Right cardiac atrium (tissue), 5 donors: ENCODE measurements around the gene PDK4. TPM values are rescaled to one million over a fixed set of nuclear protein-coding genes. Genes with fewer than 3 reads are reported as not detected.

Source experiments
- ATAC-seq, 2 donors: fragments of 200-7000 bp; cut with Tn5 transposase; one replicate each; pipeline versions ENCODE4 v1.8.0 to v1.9.1; 2020; ENCODE audit warnings: moderate library complexity in 2 of 2, mild to moderate bottlenecking in 1 of 2
- DNase-seq, 3 donors: peaks; one replicate each; pipeline ENCODE4 v3.0.0-alpha.2; 2020
- H3K27ac ChIP-seq: one replicate; pipeline ENCODE4 v1.5.1; 2013; ENCODE audit warnings: mild to moderate bottlenecking, low read length, control low read depth, moderate library complexity
- H3K27me3 ChIP-seq: one replicate; pipeline ENCODE4 v1.6.1; 2013; ENCODE audit not compliant: control insufficient read depth, insufficient read depth
- H3K4me1 ChIP-seq: one replicate; pipeline ENCODE4 v1.6.1; 2013; ENCODE audit warnings: low read length; ENCODE audit not compliant: control insufficient read depth, insufficient read depth
- H3K4me3 ChIP-seq: one replicate; pipeline ENCODE4 v1.5.1; 2013; ENCODE audit warnings: low read length, control low read depth
- H3K9me3 ChIP-seq: one replicate; pipeline ENCODE4 v1.6.1; 2013; ENCODE audit warnings: low read length; ENCODE audit not compliant: control insufficient read depth
- WGBS: extraction: QIAGEN DNeasy Blood & Tissue Kit; methylation state at CpG from one replicate; pipeline ENCODE4 v1.1.7; 2013; 5-methylcytosine and 5-hydroxymethylcytosine counted together
- intact Hi-C, 4 donors: fragments of 100-400 bp; cut with DNase I; formaldehyde crosslinking; loops; one replicate each; pipeline versions ENCODE4 v1.11.0 to v1.14.0; 2022 to 2023
- long read RNA-seq, 4 donors: library from polyadenylated mRNA; unstranded; transcript quantifications; one replicate each; pipeline ENCODE4 v2.0.0, GENCODE V29; 2020 to 2021
- polyA plus RNA-seq: library from polyadenylated mRNA; stranded (reverse); fragments of 200-250 nt; gene quantifications from one replicate; pipeline ENCODE4 v1.2.3, GENCODE V29; 2013
- total RNA-seq, 4 donors: library from RNA; stranded (reverse); fragmentation: NEBNext Ultra II Directional; extraction: Animal tissue kit (Norgen Biotek cat#: 25700); gene quantifications; one replicate each; pipeline ENCODE4 v1.2.1, GENCODE V29; 2021
- donor health status: healthy with polysubstance abuse.
- donor health status: DM: no; HTN: yes; CAD: no.
- donor health status: DM: no; HTN: no; CAD: no.
- donor health status: DM: no; HTN: yes; CAD: no; lungs with severe emphysema.
- donor health status: DM: yes; HTN: yes; CAD: no.

The PDK4 gene
- total RNA-seq: 100 to 1,000 TPM in 2 of 4 donors, 10 to 100 TPM in 2; 53.0 to 842 (median 103) TPM
- polyA plus RNA-seq: 133 TPM
- long read RNA-seq, donor 1, transcript PDK4-201 (11 exons, 3,576 nt): major isoform, 143 of 160 reads
- long read RNA-seq, donor 1, partial matches to known transcripts: 10 of 160 reads
- long read RNA-seq, donor 1, other reads (novel, unspliced or antisense): 6 of 160 reads
- long read RNA-seq, donor 2, transcript PDK4-201 (11 exons, 3,576 nt): major isoform, 64 of 72 reads
- long read RNA-seq, donor 2, partial matches to known transcripts: 2 of 72 reads
- long read RNA-seq, donor 2, other reads (novel, unspliced or antisense): 5 of 72 reads
- long read RNA-seq, donor 3, transcript PDK4-201 (11 exons, 3,576 nt): major isoform, 2,724 of 3,160 reads
- long read RNA-seq, donor 3, partial matches to known transcripts: 287 of 3,160 reads
- long read RNA-seq, donor 3, other reads (novel, unspliced or antisense): 142 of 3,160 reads
- long read RNA-seq, donor 4, transcript PDK4-201 (11 exons, 3,576 nt): major isoform, 19 of 25 reads
- long read RNA-seq, donor 4, partial matches to known transcripts: 2 of 25 reads
- long read RNA-seq, donor 4, other reads (novel, unspliced or antisense): 3 of 25 reads

- intact Hi-C loops: loop anchor here in 3 of 4 donors (5.0 to 10.0 kb wide), 4 partner anchors 36 to 88 kb away; no protein-coding TSS in a partner anchor
- peak; percentile 95 to 98 for ATAC-seq
- H3K9me3 ChIP-seq: no peaks in the 10 kb centered on the region
- H3K27me3 ChIP-seq: no peaks in the 10 kb centered on the region
- peak within 1 kb of the TSS; percentile 66 for H3K4me3 ChIP-seq
- no peaks in the 10 kb centered on the region for H3K4me1 ChIP-seq
- H3K27ac ChIP-seq: peak within 1 kb of the TSS; percentile 87
- DNase-seq: peak; percentile 97 to 99 (median 97)
- WGBS: under 1% methylated on average over 63 of the region's 63 CpGs
Observed at GRCh38 chr7:95596198-95597063, at the start of gene PDK4. PDK4 (minus strand) TSS chr7:95596516; CDS start chr7:95596293, 223 bp downstream.

- H3K27me3 ChIP-seq: no peaks in the 10 kb centered on the region
- no peak for ATAC-seq
- no peaks in the 10 kb centered on the region for H3K9me3 ChIP-seq
- no peak overlapping the region for H3K4me3 ChIP-seq
- DNase-seq: no peak
- intact Hi-C loops: no loop called here
- peaks cover 2% of the 10 kb centered on the region for H3K4me1 ChIP-seq
- H3K27ac ChIP-seq: no peak overlapping the region
- 74% methylated on average over 5 of the region's 5 CpGs for WGBS
Observed at GRCh38 chr7:95642173-95642572, 45.9 kb upstream of the PDK4 start.

- Histone ChIP-seq H3K4me3 (no peak overlapping the region), H3K4me1 (peaks cover 3% of the 10 kb centered on the region), H3K9me3 (no peaks in the 10 kb centered on the region), H3K27me3 (no peaks in the 10 kb centered on the region), H3K27ac (no peak overlapping the region)
- 56% methylated on average over 2 of the region's 2 CpGs for WGBS
- intact Hi-C loops: no loop called here
- DNase-seq (no peak), ATAC-seq (no peak)
Observed at GRCh38 chr7:95636140-95636940, 40.0 kb upstream of the PDK4 start.

GRCh38 chr7:95632609-95633008, 36.3 kb upstream of the PDK4 start:
- intact Hi-C loops: loop anchor here in 1 of 4 donors (5.0 kb wide), 1 partner anchor 35 kb away; the partner anchor contains the start of gene PDK4
- 0% methylated on average over 1 of the region's 1 CpG for WGBS
- Histone ChIP-seq H3K4me3 (no peak overlapping the region), H3K27me3 (no peaks in the 10 kb centered on the region), H3K4me1 (peaks cover 12% of the 10 kb centered on the region), H3K9me3 (no peaks in the 10 kb centered on the region), H3K27ac (no peak overlapping the region)
- DNase-seq (peak in 1 of 3 donors; percentile 30), ATAC-seq (peak; percentile 17 to 68)

GRCh38 chr7:95631527-95631926, 35.2 kb upstream of the PDK4 start:
- WGBS: 71% methylated on average over 7 of the region's 7 CpGs
- no peak overlapping the region for H3K27ac ChIP-seq

GRCh38 chr7:95630702-95631458, 34.6 kb upstream of the PDK4 start:
- no peak overlapping the region for H3K27ac ChIP-seq
- H3K27me3 ChIP-seq: no peaks in the 10 kb centered on the region
- H3K9me3 ChIP-seq: no peaks in the 10 kb centered on the region
- peaks cover 10% of the 10 kb centered on the region for H3K4me1 ChIP-seq
- intact Hi-C loops: loop anchor here in 1 of 4 donors (5.0 kb wide), 1 partner anchor 34 kb away; the partner anchor contains the start of gene PDK4
- WGBS: 75% methylated on average over 6 of the region's 6 CpGs
- DNase-seq: no peak
- no peak for ATAC-seq
- H3K4me3 ChIP-seq: no peak overlapping the region

More at GRCh38 chr7:95631527-95631926, 35.2 kb upstream of the PDK4 start:
- ATAC-seq (no peak), DNase-seq (no peak)
- H3K9me3 ChIP-seq: no peaks in the 10 kb centered on the region
- no peak overlapping the region for H3K4me3 ChIP-seq
- H3K4me1 ChIP-seq: peaks cover 10% of the 10 kb centered on the region
- H3K27me3 ChIP-seq: no peaks in the 10 kb centered on the region
- intact Hi-C loops: loop anchor here in 1 of 4 donors (5.0 kb wide), 1 partner anchor 34 kb away; the partner anchor contains the start of gene PDK4

GRCh38 chr7:95628831-95629439, 32.6 kb upstream of the PDK4 start:
- Histone ChIP-seq H3K27ac (peak overlapping the region; percentile 94), H3K4me1 (peaks cover 10% of the 10 kb centered on the region), H3K27me3 (no peaks in the 10 kb centered on the region), H3K4me3 (no peak overlapping the region), H3K9me3 (no peaks in the 10 kb centered on the region)
- DNase-seq: no peak
- 19% methylated on average over 5 of the region's 5 CpGs for WGBS
- peak; percentile 90 to 93 for ATAC-seq
- intact Hi-C loops: no loop called here

- Histone ChIP-seq H3K4me3 (no peak overlapping the region), H3K27me3 (no peaks in the 10 kb centered on the region), H3K9me3 (no peaks in the 10 kb centered on the region), H3K4me1 (peaks cover 5% of the 10 kb centered on the region), H3K27ac (no peak overlapping the region)
- ATAC-seq: no peak
- intact Hi-C loops: no loop called here
- DNase-seq: no peak
- WGBS: 91% methylated on average over 1 of the region's 1 CpG
Observed at GRCh38 chr7:95623788-95624187, 27.5 kb upstream of the PDK4 start.

- no peaks in the 10 kb centered on the region for H3K27me3 ChIP-seq
- ATAC-seq (no peak), DNase-seq (no peak)
- H3K27ac ChIP-seq: no peak overlapping the region
- 85% methylated on average over 3 of the region's 3 CpGs for WGBS
- no peaks in the 10 kb centered on the region for H3K4me1 ChIP-seq
- intact Hi-C loops: no loop called here
- H3K4me3 ChIP-seq: no peak overlapping the region
- H3K9me3 ChIP-seq: no peaks in the 10 kb centered on the region
Observed at GRCh38 chr7:95622859-95623258, 26.5 kb upstream of the PDK4 start.
